Right lobe of liver (tissue), 6 donors: ENCODE measurements around the gene SMARCB1. TPM values are rescaled to one million over a fixed set of nuclear protein-coding genes. Genes with fewer than 3 reads are reported as not detected.

ENCODE experiments used
- ATAC-seq, 4 donors: fragments of 200-7000 bp; cut with Tn5 transposase; one replicate each; pipeline ENCODE4 v1.9.1; 2020; ENCODE audit warnings: mild to moderate bottlenecking in 4 of 4, moderate library complexity in 4 of 4
- DNase-seq, 3 donors: peaks; one replicate each; pipeline ENCODE4 v3.0.0-alpha.2; 2020
- H3K27ac ChIP-seq, 3 donors: fragments of 200-600 bp; one replicate each; pipeline ENCODE4 v1.8.0; 2022
- H3K27me3 ChIP-seq, 2 donors: fragments of 200-600 bp; one replicate each; pipeline ENCODE4 v1.8.0; 2022
- H3K36me3 ChIP-seq, 4 donors: fragments of 200-600 bp; sonication (generic) in 1 of 4; one replicate each; pipeline versions ENCODE4 v1.5.1 to v1.8.0; 2017 to 2022; ENCODE audit warnings: control low read depth in 1 of 4
- H3K4me1 ChIP-seq, 4 donors: fragments of 200-600 bp; sonication (generic) in 1 of 4; one replicate each; pipeline versions ENCODE4 v1.5.1 to v1.8.0; 2017 to 2022; ENCODE audit warnings: control low read depth in 1 of 4
- H3K4me3 ChIP-seq, 3 donors: fragments of 200-600 bp; one replicate each; pipeline ENCODE4 v1.8.0; 2022
- H3K9me3 ChIP-seq, 4 donors: fragments of 200-600 bp; sonication (generic) in 1 of 4; one replicate each; pipeline versions ENCODE4 v1.5.1 to v1.8.0; 2017 to 2022; ENCODE audit warnings: control low read depth in 1 of 4
- POLR2A ChIP-seq: fragments of 450-650 bp; IDR thresholded peaks from one replicate; pipeline ENCODE4 v1.6.1; 2017; ENCODE audit warnings: antibody characterized with exemption, mild to moderate bottlenecking
- WGBS: methylation state at CpG from one replicate; pipeline ENCODE4 v1.1.6; 2018; ENCODE audit warnings: low coverage, low lambda C conversion rate; ENCODE audit not compliant: insufficient coverage; ENCODE audit errors: missing lambda C conversion rate; 5-methylcytosine and 5-hydroxymethylcytosine counted together
- intact Hi-C, 2 donors: fragments of 100-400 bp; cut with DNase I; formaldehyde crosslinking; loops; one replicate each; pipeline versions ENCODE4 v1.11.2 to v1.14.1; 2022
- small RNA-seq, 2 experiments: library from RNA; depleted of rRNA; stranded (forward); fragments of <200 nt; gene quantifications; one replicate each; pipeline ENCODE3, GENCODE V24; 2016
- total RNA-seq, 6 experiments: library from RNA; depleted of rRNA in 2 of 6; stranded (reverse); fragments of >200 nt in 2 of 6; fragmentation: NEBNext Ultra II Directional in 3 of 6; extraction: Animal tissue kit (Norgen Biotek cat#: 25700) in 3 of 6; gene quantifications; one replicate each; pipeline versions ENCODE4 v1.1.0 to v1.2.4, GENCODE V29; 2016 to 2023
- TF ChIP-seq, protein P1 (sequence below), 4 donors: fragments of 200-600 bp in 3 of 4; fragments of 450-650 bp in 1 of 4; IDR thresholded peaks; one replicate each; pipeline versions ENCODE4 v1.5.1 to v1.8.0; 2016 to 2022; ENCODE audit warnings: antibody characterized with exemption in 4 of 4, mild to moderate bottlenecking in 2 of 4
- donor health status: DM: no; HTN: yes; CAD: no.
- donor health status: DM: no; HTN: no; CAD: no.
- donor health status: DM: no; HTN: no; CAD: no.
- donor health status: DM: no; HTN: yes; CAD: no.
- donor health status: DM: no; HTN: yes; CAD: no.

The SMARCB1 gene
- total RNA-seq, 6 experiments from 2014 or later = 19.9 to 70.2 (median 25.3) TPM

DNA sequence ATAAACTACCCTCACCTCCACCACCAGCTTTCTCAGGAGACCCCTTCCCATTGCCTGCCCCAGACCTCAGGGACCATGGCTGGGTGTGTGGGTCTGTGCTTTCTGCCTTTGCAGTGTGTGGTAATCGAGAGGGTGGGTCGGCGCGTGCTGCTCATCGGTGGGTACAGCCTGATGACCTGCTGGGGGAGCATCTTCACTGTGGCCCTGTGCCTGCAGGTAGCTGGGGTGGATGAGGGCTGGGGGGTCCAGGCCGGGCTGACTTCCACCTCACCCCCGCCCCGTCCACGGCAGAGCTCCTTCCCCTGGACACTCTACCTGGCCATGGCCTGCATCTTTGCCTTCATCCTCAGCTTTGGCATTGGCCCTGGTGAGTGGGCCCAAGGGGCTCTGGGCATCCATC is 96.9 kb downstream of the SMARCB1 start:
- ATAC-seq (peak in 1 of 4 donors; percentile 27), DNase-seq (no peak)
- 100% methylated on average over 4 of the region's 9 CpGs for WGBS
- Histone ChIP-seq H3K9me3 (no peaks in the 10 kb centered on the region), H3K27ac (no peak overlapping the region), H3K4me1 (no peaks in the 10 kb centered on the region), H3K36me3 (peaks cover 0 to 3% (median 0%) of the 10 kb centered on the region in 4 donors), H3K4me3 (no peak overlapping the region), H3K27me3 (no peaks in the 10 kb centered on the region)
- intact Hi-C loops = no loop called here
- no peak for TF ChIP-seq POLR2A
- TF ChIP-seq, protein P1, sequence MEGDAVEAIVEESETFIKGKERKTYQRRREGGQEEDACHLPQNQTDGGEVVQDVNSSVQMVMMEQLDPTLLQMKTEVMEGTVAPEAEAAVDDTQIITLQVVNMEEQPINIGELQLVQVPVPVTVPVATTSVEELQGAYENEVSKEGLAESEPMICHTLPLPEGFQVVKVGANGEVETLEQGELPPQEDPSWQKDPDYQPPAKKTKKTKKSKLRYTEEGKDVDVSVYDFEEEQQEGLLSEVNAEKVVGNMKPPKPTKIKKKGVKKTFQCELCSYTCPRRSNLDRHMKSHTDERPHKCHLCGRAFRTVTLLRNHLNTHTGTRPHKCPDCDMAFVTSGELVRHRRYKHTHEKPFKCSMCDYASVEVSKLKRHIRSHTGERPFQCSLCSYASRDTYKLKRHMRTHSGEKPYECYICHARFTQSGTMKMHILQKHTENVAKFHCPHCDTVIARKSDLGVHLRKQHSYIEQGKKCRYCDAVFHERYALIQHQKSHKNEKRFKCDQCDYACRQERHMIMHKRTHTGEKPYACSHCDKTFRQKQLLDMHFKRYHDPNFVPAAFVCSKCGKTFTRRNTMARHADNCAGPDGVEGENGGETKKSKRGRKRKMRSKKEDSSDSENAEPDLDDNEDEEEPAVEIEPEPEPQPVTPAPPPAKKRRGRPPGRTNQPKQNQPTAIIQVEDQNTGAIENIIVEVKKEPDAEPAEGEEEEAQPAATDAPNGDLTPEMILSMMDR (IDR thresholded peaks at IDR 0.05) = no peak

DNA sequence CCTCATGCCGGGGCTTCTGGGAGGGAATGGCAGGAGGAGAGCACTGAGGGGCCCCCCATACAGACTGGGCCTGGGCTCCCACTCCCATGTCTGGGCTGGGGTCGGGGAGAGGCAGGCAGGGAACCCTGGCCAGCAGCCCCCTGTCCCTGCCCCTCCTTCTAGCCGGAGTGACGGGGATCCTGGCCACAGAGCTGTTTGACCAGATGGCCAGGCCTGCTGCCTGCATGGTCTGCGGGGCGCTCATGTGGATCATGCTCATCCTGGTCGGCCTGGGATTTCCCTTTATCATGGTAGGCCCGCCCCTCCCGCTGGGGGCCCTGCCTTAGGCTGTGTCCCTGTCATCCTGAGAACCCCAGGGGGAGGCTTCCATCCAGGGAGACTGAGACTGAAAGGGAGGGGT is 97.4 kb downstream of the SMARCB1 start:
- Histone ChIP-seq H3K27ac (no peak overlapping the region), H3K4me1 (no peaks in the 10 kb centered on the region), H3K36me3 (peaks cover 0 to 3% (median 0%) of the 10 kb centered on the region in 4 donors), H3K4me3 (no peak overlapping the region), H3K27me3 (no peaks in the 10 kb centered on the region), H3K9me3 (no peaks in the 10 kb centered on the region)
- intact Hi-C loops = no loop called here
- no peak for DNase-seq
- TF ChIP-seq, protein P1 (IDR thresholded peaks at IDR 0.05) = no peak
- no peak for TF ChIP-seq POLR2A
- no CpG with 5 or more reads among the region's 9 CpGs for WGBS
- ATAC-seq = peak in 1 of 4 donors; percentile 27

Small RNA genes within 50 kb of the gene (small RNA-seq; reads per million reads assigned to genes)
- 0 reads per million in 2 experiments for gene RN7SL268P

Other genes with a start within 250 kb of the SMARCB1 start
- gene IGLL1, start 206.7 kb upstream of the SMARCB1 start, total RNA-seq = not detected
- gene DRICH1, start 154.6 kb upstream of the SMARCB1 start, total RNA-seq = under 1 TPM in 2 of 6 experiments, not detected in 4; 0.27 to 0.47 TPM
- gene RGL4, start 96.0 kb upstream of the SMARCB1 start, total RNA-seq = not detected
- 1 to 10 TPM in 2 of 6 experiments, under 1 TPM in 4; 0.51 to 1.2 (median 0.85) TPM for gene ZNF70, start 35.9 kb upstream of the SMARCB1 start, total RNA-seq
- 1 to 10 TPM in 2 of 6 experiments, under 1 TPM in 3, not detected in 1; 0.59 to 3.9 (median 0.70) TPM for gene VPREB3, start 32.5 kb upstream of the SMARCB1 start, total RNA-seq
- gene C22orf15, start 24.0 kb upstream of the SMARCB1 start, total RNA-seq = not detected
- 100 to 1,000 TPM; 133 to 416 (median 252) TPM for gene CHCHD10, start 19.0 kb upstream of the SMARCB1 start, total RNA-seq
- 1 to 10 TPM in 2 of 6 experiments, under 1 TPM in 4; 0.59 to 1.3 (median 0.90) TPM for gene MMP11, start 14.1 kb upstream of the SMARCB1 start, total RNA-seq
- 1 to 10 TPM; 1.1 to 7.1 (median 4.1) TPM for gene DERL3, start 52.0 kb downstream of the SMARCB1 start, total RNA-seq
- 1 to 10 TPM; 2.9 to 7.1 (median 5.0) TPM for gene SLC2A11, start 70.9 kb downstream of the SMARCB1 start, total RNA-seq
- 100 to 1,000 TPM in 5 of 6 experiments, 10 to 100 TPM in 1; 79.4 to 561 (median 307) TPM for gene MIF, start 107.4 kb downstream of the SMARCB1 start, total RNA-seq
- gene GSTT2B, start 174.2 kb downstream of the SMARCB1 start, total RNA-seq = 10 to 100 TPM in 2 of 6 experiments, 1 to 10 TPM in 2, under 1 TPM in 1, not detected in 1; 0.50 to 23.7 (median 3.4) TPM
- 1 to 10 TPM in 2 of 6 experiments, not detected in 4; 3.5 to 7.1 TPM for gene DDTL, start 179.9 kb downstream of the SMARCB1 start, total RNA-seq
- gene DDT, start 187.5 kb downstream of the SMARCB1 start, total RNA-seq = 100 to 1,000 TPM; 198 to 587 (median 295) TPM
- under 1 TPM in 1 of 6 experiments, not detected in 5; 0.76 TPM for gene GSTT2, start 193.2 kb downstream of the SMARCB1 start, total RNA-seq
- gene GSTT4, start 218.5 kb downstream of the SMARCB1 start, total RNA-seq = not detected
- gene CABIN1, start 224.3 kb downstream of the SMARCB1 start, total RNA-seq = 10 to 100 TPM; 17.1 to 22.8 (median 19.2) TPM